Measurements from ENCODE around the gene MAGEA3.
"Not testable (repeated sequence)": the region's sequence is repeated elsewhere in the genome, so short reads cannot be mapped to it uniquely, and the experiment has no call there.

Gene MAGEA3, protein sequence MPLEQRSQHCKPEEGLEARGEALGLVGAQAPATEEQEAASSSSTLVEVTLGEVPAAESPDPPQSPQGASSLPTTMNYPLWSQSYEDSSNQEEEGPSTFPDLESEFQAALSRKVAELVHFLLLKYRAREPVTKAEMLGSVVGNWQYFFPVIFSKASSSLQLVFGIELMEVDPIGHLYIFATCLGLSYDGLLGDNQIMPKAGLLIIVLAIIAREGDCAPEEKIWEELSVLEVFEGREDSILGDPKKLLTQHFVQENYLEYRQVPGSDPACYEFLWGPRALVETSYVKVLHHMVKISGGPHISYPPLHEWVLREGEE

GRCh38 chrX:152697952-152698931 is at the start of gene MAGEA3:
Gene MAGEA3 (plus strand): TSS chrX:152698794. CDS start chrX:152700833, 2,039 bp downstream.
- not testable (repeated sequence) for H3K27me3 ChIP-seq (ENCODE audit: insufficient read depth, low read length, poor library complexity); H4K20me1 ChIP-seq (ENCODE audit: insufficient read depth, low read length); H3K27ac ChIP-seq (ENCODE audit: low read length); H3K4me1 ChIP-seq (ENCODE audit: insufficient read depth, low read length); H3K36me3 ChIP-seq (ENCODE audit: insufficient read depth, low read length); H3K9ac ChIP-seq (ENCODE audit: low read depth, low read length); DNase-seq; H3K4me2 ChIP-seq (ENCODE audit: insufficient read depth, low read length); ATAC-seq (ENCODE audit: insufficient read depth, low read depth); H3K4me3 ChIP-seq (ENCODE audit: low read depth in 1 of 2, low read length in 2 of 2); H3K9me3 ChIP-seq (ENCODE audit: insufficient read depth, low read length, severe bottlenecking); H3K79me2 ChIP-seq (ENCODE audit: insufficient read depth, low read length); H2AFZ ChIP-seq (ENCODE audit: low read depth, low read length)

GRCh38 chrX:152652060-152652459 is 46.5 kb upstream of the MAGEA3 start:
- Histone ChIP-seq H4K20me1 (ENCODE audit: insufficient read depth, low read length) (no peaks in the 10 kb centered on the region), H3K79me2 (ENCODE audit: insufficient read depth, low read length) (no peaks in the 10 kb centered on the region), H3K4me1 (ENCODE audit: insufficient read depth, low read length) (no peaks in the 10 kb centered on the region), H2AFZ (ENCODE audit: low read depth, low read length) (no peak overlapping the region), H3K4me3 (ENCODE audit: low read depth in 1 of 2, low read length in 2 of 2) (no peak overlapping the region), H3K36me3 (ENCODE audit: insufficient read depth, low read length) (no peaks in the 10 kb centered on the region), H3K9me3 (ENCODE audit: insufficient read depth, low read length, severe bottlenecking) (no peaks in the 10 kb centered on the region), H3K4me2 (ENCODE audit: insufficient read depth, low read length) (no peak overlapping the region), H3K27ac (ENCODE audit: low read length) (no peak overlapping the region), H3K9ac (ENCODE audit: low read depth, low read length) (no peak overlapping the region), H3K27me3 (ENCODE audit: insufficient read depth, low read length, poor library complexity) (no peaks in the 10 kb centered on the region)
- no peak for ATAC-seq (ENCODE audit: insufficient read depth, low read depth)
- no peak for TF ChIP-seq CTCF (IDR thresholded peaks at IDR 0.05; ENCODE audit: borderline replicate concordance, extremely low read depth, low read length, poor library complexity, severe bottlenecking)
- no peak for TF ChIP-seq EZH2 (IDR thresholded peaks at IDR 0.05; ENCODE audit: borderline replicate concordance, low read depth, low read length, severe bottlenecking)
- DNase-seq = no peak

- Histone ChIP-seq H3K27ac (ENCODE audit: low read length) (no peak overlapping the region), H3K79me2 (ENCODE audit: insufficient read depth, low read length) (no peaks in the 10 kb centered on the region), H3K4me2 (ENCODE audit: insufficient read depth, low read length) (no peak overlapping the region), H3K27me3 (ENCODE audit: insufficient read depth, low read length, poor library complexity) (no peaks in the 10 kb centered on the region), H4K20me1 (ENCODE audit: insufficient read depth, low read length) (no peaks in the 10 kb centered on the region), H3K4me3 (ENCODE audit: low read depth in 1 of 2, low read length in 2 of 2) (no peak overlapping the region), H3K36me3 (ENCODE audit: insufficient read depth, low read length) (no peaks in the 10 kb centered on the region), H3K9me3 (ENCODE audit: insufficient read depth, low read length, severe bottlenecking) (no peaks in the 10 kb centered on the region), H3K9ac (ENCODE audit: low read depth, low read length) (no peak overlapping the region), H2AFZ (ENCODE audit: low read depth, low read length) (no peak overlapping the region), H3K4me1 (ENCODE audit: insufficient read depth, low read length) (no peaks in the 10 kb centered on the region)
- ATAC-seq (ENCODE audit: insufficient read depth, low read depth) (no peak), DNase-seq (no peak)
- TF ChIP-seq EZH2 (IDR thresholded peaks at IDR 0.05; ENCODE audit: borderline replicate concordance, low read depth, low read length, severe bottlenecking) (no peak), CTCF (IDR thresholded peaks at IDR 0.05; ENCODE audit: borderline replicate concordance, extremely low read depth, low read length, poor library complexity, severe bottlenecking) (no peak)
Measured at GRCh38 chrX:152652467-152652866, 46.1 kb upstream of the MAGEA3 start.

- no peaks in the 10 kb centered on the region for H4K20me1 ChIP-seq (ENCODE audit: insufficient read depth, low read length)
- no peak overlapping the region for H2AFZ ChIP-seq (ENCODE audit: low read depth, low read length)
- H3K27ac ChIP-seq (ENCODE audit: low read length) = no peak overlapping the region
- H3K4me3 ChIP-seq (ENCODE audit: low read depth in 1 of 2, low read length in 2 of 2) = no peak overlapping the region
- no peak overlapping the region for H3K4me2 ChIP-seq (ENCODE audit: insufficient read depth, low read length)
- H3K9me3 ChIP-seq (ENCODE audit: insufficient read depth, low read length, severe bottlenecking) = no peaks in the 10 kb centered on the region
- no peak overlapping the region for H3K9ac ChIP-seq (ENCODE audit: low read depth, low read length)
- no peaks in the 10 kb centered on the region for H3K4me1 ChIP-seq (ENCODE audit: insufficient read depth, low read length)
- H3K79me2 ChIP-seq (ENCODE audit: insufficient read depth, low read length) = no peaks in the 10 kb centered on the region
- H3K27me3 ChIP-seq (ENCODE audit: insufficient read depth, low read length, poor library complexity) = no peaks in the 10 kb centered on the region
- TF ChIP-seq EZH2 (IDR thresholded peaks at IDR 0.05; ENCODE audit: borderline replicate concordance, low read depth, low read length, severe bottlenecking) = no peak
- no peak for TF ChIP-seq CTCF (IDR thresholded peaks at IDR 0.05; ENCODE audit: borderline replicate concordance, extremely low read depth, low read length, poor library complexity, severe bottlenecking)
- no peak for ATAC-seq (ENCODE audit: insufficient read depth, low read depth)
- no peak for DNase-seq
- no peaks in the 10 kb centered on the region for H3K36me3 ChIP-seq (ENCODE audit: insufficient read depth, low read length)
Measured at GRCh38 chrX:152656087-152656486, 42.5 kb upstream of the MAGEA3 start.

Data from DND-41 (cell line).